ENCODE measurements around the gene LMAN2L. TPM values are rescaled to one million over a fixed set of nuclear protein-coding genes. Genes with fewer than 3 reads are reported as not detected.

LMAN2L gene
- polyA plus RNA-seq, 1 donor = 30.0 TPM

DNA sequence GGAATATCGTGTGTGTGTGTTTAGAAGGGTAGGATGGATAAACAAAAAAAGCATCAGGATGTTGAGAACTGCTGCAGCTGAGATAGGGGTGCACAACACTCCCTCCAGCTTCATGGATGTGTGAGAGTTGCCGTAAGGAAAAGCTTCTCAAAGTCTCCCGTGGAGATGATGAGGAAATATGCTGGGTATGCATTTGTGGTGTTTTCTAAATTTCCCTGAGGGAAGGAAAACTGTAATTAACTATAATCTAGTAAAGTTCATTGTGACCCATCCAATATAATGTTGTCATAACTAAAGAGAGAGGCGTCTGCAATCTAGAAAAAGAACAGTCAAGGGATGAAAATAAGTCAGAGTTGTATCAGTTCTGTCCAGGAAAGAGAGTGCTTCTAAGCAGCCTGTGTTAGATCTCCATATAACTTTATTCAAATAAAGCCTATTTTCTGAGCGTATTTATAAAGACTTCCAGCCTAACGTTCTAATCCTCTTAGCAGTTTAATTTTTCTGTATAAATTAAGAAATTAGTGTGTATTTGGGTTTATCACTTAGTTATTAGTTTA, 7.3 kb upstream of the LMAN2L start:
- no peaks in the 10 kb centered on the region for H3K27me3 ChIP-seq (ENCODE audit: control insufficient read depth, insufficient read depth, low read length)
- no peak overlapping the region for H3K27ac ChIP-seq (ENCODE audit: low read length)
- H3K36me3 ChIP-seq (ENCODE audit: control insufficient read depth, insufficient read depth, low read length) = no peaks in the 10 kb centered on the region
- WGBS (ENCODE audit: insufficient coverage, low lambda C conversion rate) = 100% methylated on average over 1 of the region's 6 CpGs
- no peaks in the 10 kb centered on the region for H3K9me3 ChIP-seq (ENCODE audit: control insufficient read depth, low read depth, low read length)
- H3K4me3 ChIP-seq (ENCODE audit: low read length) = no peak overlapping the region
- no peaks in the 10 kb centered on the region for H3K4me1 ChIP-seq (ENCODE audit: control insufficient read depth, insufficient read depth, low read length)
- DNase-seq = no peak

DNA sequence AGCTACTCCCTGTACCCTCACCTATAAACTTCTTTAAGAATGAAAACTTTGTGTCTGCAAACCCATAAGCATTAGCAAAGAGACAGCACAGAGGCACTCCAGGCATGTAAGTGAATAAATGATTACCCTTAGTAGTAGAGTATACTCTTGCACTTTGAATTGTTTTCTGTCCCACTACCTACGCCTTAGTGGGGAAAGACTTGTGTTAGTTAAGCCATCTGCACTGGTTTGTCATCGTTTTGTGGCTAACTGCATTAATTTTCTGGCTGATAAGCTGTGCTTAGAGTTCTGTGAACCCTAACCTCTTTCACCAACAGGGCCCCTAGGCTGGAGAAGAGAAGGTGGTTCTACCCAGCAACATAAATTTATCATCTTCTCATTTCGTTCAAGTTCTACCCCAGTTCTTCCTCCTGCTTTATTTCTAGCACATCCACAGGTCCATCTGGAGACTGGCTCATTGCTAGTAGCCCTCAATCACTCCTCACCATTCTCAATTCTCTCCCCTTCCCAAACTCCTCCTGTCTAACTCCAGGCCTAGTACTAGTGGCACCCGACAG, 710 bp downstream of the LMAN2L start:
- no CpG with 5 or more reads among the region's 4 CpGs for WGBS (ENCODE audit: insufficient coverage, low lambda C conversion rate)
- H3K9me3 ChIP-seq (ENCODE audit: control insufficient read depth, low read depth, low read length) = no peaks in the 10 kb centered on the region
- H3K27me3 ChIP-seq (ENCODE audit: control insufficient read depth, insufficient read depth, low read length) = no peaks in the 10 kb centered on the region
- H3K4me3 ChIP-seq (ENCODE audit: low read length) = peak overlapping the region; percentile 79
- H3K36me3 ChIP-seq (ENCODE audit: control insufficient read depth, insufficient read depth, low read length) = peaks cover 26% of the 10 kb centered on the region
- DNase-seq = peak in 1 of 2 donors; percentile 69
- peak overlapping the region; percentile 76 for H3K27ac ChIP-seq (ENCODE audit: low read length)
- H3K4me1 ChIP-seq (ENCODE audit: control insufficient read depth, insufficient read depth, low read length) = peaks cover 18% of the 10 kb centered on the region

DNA sequence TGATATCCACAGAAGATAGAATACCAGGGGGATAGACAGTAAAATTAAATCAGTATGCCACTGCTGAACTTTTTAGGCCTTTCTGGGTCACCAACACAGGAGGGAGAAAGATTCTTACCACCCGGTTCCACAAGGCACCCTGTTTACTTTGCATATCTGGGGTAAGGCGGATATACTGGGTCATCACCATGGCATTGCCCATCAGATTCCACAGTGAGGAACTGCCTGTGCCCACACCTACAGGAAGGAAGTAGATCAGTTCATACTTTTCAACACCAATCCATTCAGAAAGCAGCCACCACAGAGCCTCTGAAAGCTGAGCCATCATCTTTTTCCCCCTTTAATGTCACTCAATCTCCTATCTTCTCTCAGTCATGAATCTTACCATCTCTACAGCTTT, 2.0 kb downstream of the LMAN2L start:
- WGBS (ENCODE audit: insufficient coverage, low lambda C conversion rate) = no CpG with 5 or more reads among the region's 2 CpGs
- Histone ChIP-seq H3K36me3 (ENCODE audit: control insufficient read depth, insufficient read depth, low read length) (peaks cover 39% of the 10 kb centered on the region), H3K9me3 (ENCODE audit: control insufficient read depth, low read depth, low read length) (no peaks in the 10 kb centered on the region), H3K4me1 (ENCODE audit: control insufficient read depth, insufficient read depth, low read length) (peaks cover 28% of the 10 kb centered on the region), H3K27ac (ENCODE audit: low read length) (peak overlapping the region; percentile 0), H3K4me3 (ENCODE audit: low read length) (no peak overlapping the region), H3K27me3 (ENCODE audit: control insufficient read depth, insufficient read depth, low read length) (no peaks in the 10 kb centered on the region)
- no peak for DNase-seq

DNA sequence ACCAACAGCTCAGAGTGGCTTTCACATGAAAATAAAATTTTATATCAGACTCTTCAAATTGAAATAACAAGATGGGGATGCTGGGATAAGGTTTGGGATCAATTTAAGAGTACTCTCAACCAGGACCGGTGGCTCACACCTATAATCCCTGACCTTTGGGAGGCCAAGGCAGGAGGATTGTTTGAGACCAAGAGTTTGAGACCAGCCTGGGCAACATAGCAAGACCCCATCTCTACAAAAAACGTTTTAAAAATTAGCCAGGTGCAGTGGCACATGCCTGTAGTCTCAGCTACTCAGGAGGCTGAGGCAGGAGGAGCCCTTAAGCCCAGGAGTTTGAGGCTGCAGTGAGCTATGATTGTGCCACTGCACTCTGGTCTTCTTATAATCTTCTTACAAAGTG, 2.6 kb downstream of the LMAN2L start:
- no peak overlapping the region for H3K27ac ChIP-seq (ENCODE audit: low read length)
- DNase-seq = no peak
- no peak overlapping the region for H3K4me3 ChIP-seq (ENCODE audit: low read length)
- H3K4me1 ChIP-seq (ENCODE audit: control insufficient read depth, insufficient read depth, low read length) = peaks cover 28% of the 10 kb centered on the region
- peaks cover 43% of the 10 kb centered on the region for H3K36me3 ChIP-seq (ENCODE audit: control insufficient read depth, insufficient read depth, low read length)
- H3K9me3 ChIP-seq (ENCODE audit: control insufficient read depth, low read depth, low read length) = no peaks in the 10 kb centered on the region
- H3K27me3 ChIP-seq (ENCODE audit: control insufficient read depth, insufficient read depth, low read length) = no peaks in the 10 kb centered on the region
- WGBS (ENCODE audit: insufficient coverage, low lambda C conversion rate) = no CpG with 5 or more reads among the region's 2 CpGs

DNA sequence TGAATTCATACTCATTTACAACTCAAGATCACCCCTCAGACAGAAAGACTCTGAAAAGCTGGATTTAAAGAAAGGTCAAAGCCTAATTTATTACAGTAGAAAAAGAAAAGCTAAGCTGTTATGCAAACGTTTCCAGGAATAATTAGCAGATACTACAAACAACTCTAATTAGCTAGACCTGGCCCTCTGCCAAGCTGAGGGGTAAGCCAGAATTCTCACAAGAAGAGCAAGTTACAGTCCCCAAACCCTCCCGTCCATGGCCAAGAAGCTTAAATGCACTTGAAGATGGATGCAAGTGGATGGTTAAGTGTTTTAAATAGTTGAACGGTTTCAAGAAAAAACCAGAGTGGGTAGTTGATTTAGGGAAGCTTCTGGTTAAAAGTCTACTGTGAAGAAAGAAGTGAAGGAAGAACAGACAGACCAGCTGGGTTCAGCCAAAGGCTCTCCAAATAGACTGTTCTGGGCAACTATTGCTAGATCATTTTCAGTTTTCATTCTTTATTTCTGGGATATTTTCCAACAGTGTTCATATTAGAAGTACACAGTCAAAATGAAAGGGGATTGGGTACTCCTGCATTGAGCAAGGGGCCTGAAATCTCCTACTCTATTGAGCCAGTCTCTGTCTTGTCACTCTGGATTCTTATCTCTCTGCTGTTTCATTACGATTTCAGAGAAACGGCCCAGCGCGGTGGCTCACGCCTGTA, 4.8 kb downstream of the LMAN2L start:
- Histone ChIP-seq H3K27me3 (ENCODE audit: control insufficient read depth, insufficient read depth, low read length) (no peaks in the 10 kb centered on the region), H3K36me3 (ENCODE audit: control insufficient read depth, insufficient read depth, low read length) (peaks cover 63% of the 10 kb centered on the region), H3K4me1 (ENCODE audit: control insufficient read depth, insufficient read depth, low read length) (peaks cover 28% of the 10 kb centered on the region), H3K27ac (ENCODE audit: low read length) (peak overlapping the region; percentile 81), H3K4me3 (ENCODE audit: low read length) (no peak overlapping the region), H3K9me3 (ENCODE audit: control insufficient read depth, low read depth, low read length) (no peaks in the 10 kb centered on the region)
- 83% methylated on average over 2 of the region's 8 CpGs for WGBS (ENCODE audit: insufficient coverage, low lambda C conversion rate)
- DNase-seq = peak in 1 of 2 donors; percentile 10

DNA sequence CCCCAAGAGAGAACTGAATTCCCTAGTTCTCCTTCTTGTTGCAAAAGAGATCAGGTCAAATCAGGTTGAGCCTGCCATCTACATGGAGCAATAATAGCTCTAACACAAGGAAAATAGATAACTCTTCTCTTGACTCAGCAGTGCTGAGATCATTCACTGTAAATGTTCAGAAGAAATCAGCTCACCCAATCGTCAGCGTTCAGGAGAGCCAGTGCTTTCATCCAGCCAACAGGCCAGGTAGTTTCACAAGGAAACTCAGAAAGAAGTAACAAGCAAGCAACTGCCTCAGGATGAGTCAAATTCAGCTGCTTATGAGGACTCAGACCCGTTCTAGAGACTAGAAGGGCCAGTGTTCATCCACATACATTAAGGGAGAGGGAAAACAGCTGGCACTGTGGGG, 5.9 kb downstream of the LMAN2L start:
- Histone ChIP-seq H3K27ac (ENCODE audit: low read length) (peak overlapping the region; percentile 81), H3K9me3 (ENCODE audit: control insufficient read depth, low read depth, low read length) (no peaks in the 10 kb centered on the region), H3K36me3 (ENCODE audit: control insufficient read depth, insufficient read depth, low read length) (peaks cover 71% of the 10 kb centered on the region), H3K4me1 (ENCODE audit: control insufficient read depth, insufficient read depth, low read length) (peaks cover 28% of the 10 kb centered on the region), H3K4me3 (ENCODE audit: low read length) (no peak overlapping the region), H3K27me3 (ENCODE audit: control insufficient read depth, insufficient read depth, low read length) (no peaks in the 10 kb centered on the region)
- WGBS (ENCODE audit: insufficient coverage, low lambda C conversion rate) = no CpG with 5 or more reads among the region's 3 CpGs
- peak; percentile 61 to 76 for DNase-seq

DNA sequence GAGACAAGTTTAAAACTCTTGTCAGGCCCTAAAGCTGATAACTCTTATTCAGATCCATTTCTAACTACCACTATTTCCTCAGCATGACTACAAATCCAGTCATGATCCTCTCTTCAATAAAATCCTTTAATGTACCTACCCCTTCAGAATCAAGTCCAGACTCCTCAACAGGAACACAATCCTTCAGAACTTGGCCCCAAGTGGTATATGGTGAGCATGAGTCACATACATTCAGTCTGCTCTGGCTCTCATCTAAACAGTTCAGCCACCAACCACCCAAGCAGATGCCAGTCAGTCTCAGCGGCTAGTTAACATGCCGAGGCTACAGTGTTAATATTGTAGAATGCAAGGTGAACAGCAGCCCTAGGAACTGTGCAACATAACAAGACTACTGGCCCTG, 9.7 kb downstream of the LMAN2L start:
- no CpG with 5 or more reads among the region's 2 CpGs for WGBS (ENCODE audit: insufficient coverage, low lambda C conversion rate)
- no peaks in the 10 kb centered on the region for H3K9me3 ChIP-seq (ENCODE audit: control insufficient read depth, low read depth, low read length)
- peaks cover 20% of the 10 kb centered on the region for H3K4me1 ChIP-seq (ENCODE audit: control insufficient read depth, insufficient read depth, low read length)
- H3K27me3 ChIP-seq (ENCODE audit: control insufficient read depth, insufficient read depth, low read length) = no peaks in the 10 kb centered on the region
- H3K4me3 ChIP-seq (ENCODE audit: low read length) = no peak overlapping the region
- no peak for DNase-seq
- no peak overlapping the region for H3K27ac ChIP-seq (ENCODE audit: low read length)
- H3K36me3 ChIP-seq (ENCODE audit: control insufficient read depth, insufficient read depth, low read length) = peaks cover 79% of the 10 kb centered on the region

DNA sequence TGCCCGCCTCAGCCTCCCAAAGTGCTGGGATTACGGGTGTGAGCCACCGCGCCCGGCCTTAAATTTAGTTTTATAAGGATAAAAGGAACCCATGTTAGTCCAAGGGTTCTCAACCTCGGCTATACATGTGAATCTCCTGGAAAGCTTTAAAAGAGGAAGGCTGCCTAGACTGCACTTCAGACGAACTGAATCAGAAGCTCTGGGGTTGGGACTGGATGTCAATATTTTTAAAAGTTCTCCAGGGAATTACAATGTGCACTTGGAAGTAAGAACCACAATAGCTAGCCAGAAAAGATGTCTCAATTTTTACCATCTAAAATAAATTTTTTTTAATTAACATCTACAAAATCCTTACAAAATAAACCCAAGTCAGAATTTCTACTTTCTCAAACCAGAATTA, 10.1 kb downstream of the LMAN2L start:
- Histone ChIP-seq H3K27ac (ENCODE audit: low read length) (no peak overlapping the region), H3K27me3 (ENCODE audit: control insufficient read depth, insufficient read depth, low read length) (no peaks in the 10 kb centered on the region), H3K9me3 (ENCODE audit: control insufficient read depth, low read depth, low read length) (no peaks in the 10 kb centered on the region), H3K4me1 (ENCODE audit: control insufficient read depth, insufficient read depth, low read length) (peaks cover 16% of the 10 kb centered on the region), H3K36me3 (ENCODE audit: control insufficient read depth, insufficient read depth, low read length) (peaks cover 75% of the 10 kb centered on the region), H3K4me3 (ENCODE audit: low read length) (no peak overlapping the region)
- WGBS (ENCODE audit: insufficient coverage, low lambda C conversion rate) = no CpG with 5 or more reads among the region's 7 CpGs
- no peak for DNase-seq

DNA sequence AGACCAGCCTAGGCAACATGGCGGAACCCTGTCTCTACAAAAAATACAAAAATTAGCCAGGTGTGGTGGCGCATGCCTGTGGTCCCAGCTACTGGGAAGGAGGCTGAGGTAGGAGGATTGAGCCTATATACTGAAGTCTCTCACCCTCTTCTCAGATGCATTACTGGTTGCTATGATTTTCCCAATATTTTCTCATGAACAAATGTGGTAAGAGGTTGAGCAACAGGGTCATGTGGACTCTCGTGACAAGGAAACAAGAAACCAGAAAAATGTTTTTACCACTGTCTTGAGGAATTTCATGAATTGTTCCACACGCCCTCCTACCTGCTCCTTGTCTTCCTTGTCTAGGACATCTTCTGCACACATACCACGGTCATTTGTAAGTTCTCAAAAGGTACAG, 12.4 kb downstream of the LMAN2L start:
- H3K4me3 ChIP-seq (ENCODE audit: low read length) = no peak overlapping the region
- H3K4me1 ChIP-seq (ENCODE audit: control insufficient read depth, insufficient read depth, low read length) = no peaks in the 10 kb centered on the region
- peak overlapping the region; percentile 21 for H3K27ac ChIP-seq (ENCODE audit: low read length)
- H3K9me3 ChIP-seq (ENCODE audit: control insufficient read depth, low read depth, low read length) = no peaks in the 10 kb centered on the region
- peak; percentile 39 to 48 for DNase-seq
- peaks cover 56% of the 10 kb centered on the region for H3K36me3 ChIP-seq (ENCODE audit: control insufficient read depth, insufficient read depth, low read length)
- 67% methylated on average over 1 of the region's 5 CpGs for WGBS (ENCODE audit: insufficient coverage, low lambda C conversion rate)
- no peaks in the 10 kb centered on the region for H3K27me3 ChIP-seq (ENCODE audit: control insufficient read depth, insufficient read depth, low read length)

DNA sequence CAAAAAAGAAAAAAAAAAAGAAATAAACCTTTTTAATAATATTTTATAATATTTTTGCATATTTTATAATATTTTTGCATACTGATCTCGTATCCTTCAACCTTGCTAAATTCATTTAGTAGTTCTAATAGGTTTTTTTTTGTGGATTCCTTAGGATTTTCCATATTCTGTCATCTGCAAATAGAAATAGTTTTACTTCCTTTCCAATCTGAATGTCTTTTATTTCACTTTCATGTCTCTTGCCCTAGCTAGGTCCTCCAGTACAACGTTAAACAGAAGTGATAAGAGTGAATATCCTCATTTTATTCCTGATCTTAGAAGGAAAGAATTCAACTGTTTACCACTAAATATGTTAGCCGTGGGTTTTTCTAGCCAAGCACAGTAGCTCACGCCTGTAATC, 13.7 kb downstream of the LMAN2L start:
- DNase-seq = no peak
- Histone ChIP-seq H3K4me1 (ENCODE audit: control insufficient read depth, insufficient read depth, low read length) (peaks cover 4% of the 10 kb centered on the region), H3K4me3 (ENCODE audit: low read length) (no peak overlapping the region), H3K36me3 (ENCODE audit: control insufficient read depth, insufficient read depth, low read length) (peaks cover 48% of the 10 kb centered on the region), H3K27me3 (ENCODE audit: control insufficient read depth, insufficient read depth, low read length) (no peaks in the 10 kb centered on the region), H3K9me3 (ENCODE audit: control insufficient read depth, low read depth, low read length) (no peaks in the 10 kb centered on the region), H3K27ac (ENCODE audit: low read length) (no peak overlapping the region)
- WGBS (ENCODE audit: insufficient coverage, low lambda C conversion rate) = 94% methylated on average over 2 of the region's 4 CpGs

DNA sequence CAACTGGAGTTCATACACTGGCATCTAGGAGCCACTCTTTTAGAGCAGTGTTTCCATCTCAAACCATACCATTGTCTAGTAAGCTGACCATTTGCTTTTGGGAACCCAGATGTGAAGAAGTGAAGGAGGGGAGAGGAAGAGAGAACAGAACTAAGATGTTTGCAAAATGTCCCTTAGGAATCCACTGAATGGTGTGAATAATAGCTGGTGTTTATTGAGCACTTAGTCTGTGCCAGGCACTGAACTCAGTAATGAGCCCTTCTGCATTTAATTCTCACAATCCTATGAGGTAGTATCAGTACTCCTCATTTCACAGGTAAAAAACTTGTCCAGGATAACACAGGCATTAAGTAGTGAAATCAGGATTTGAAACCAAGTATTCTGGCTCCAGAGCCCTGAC, 23.5 kb downstream of the LMAN2L start:
- H3K9me3 ChIP-seq (ENCODE audit: control insufficient read depth, low read depth, low read length) = no peaks in the 10 kb centered on the region
- peaks cover 8% of the 10 kb centered on the region for H3K4me1 ChIP-seq (ENCODE audit: control insufficient read depth, insufficient read depth, low read length)
- H3K27ac ChIP-seq (ENCODE audit: low read length) = no peak overlapping the region
- peaks cover 34% of the 10 kb centered on the region for H3K36me3 ChIP-seq (ENCODE audit: control insufficient read depth, insufficient read depth, low read length)
- no peak overlapping the region for H3K4me3 ChIP-seq (ENCODE audit: low read length)
- no peaks in the 10 kb centered on the region for H3K27me3 ChIP-seq (ENCODE audit: control insufficient read depth, insufficient read depth, low read length)
- DNase-seq = no peak

All from large intestine (tissue), 3 donors.